GM12872 (cell line): ENCODE data around the gene RPS6KA2.

Source experiments
- TF ChIP-seq, protein P1 (sequence below): IDR thresholded peaks from 3 replicates; pipeline ENCODE4 v1.5.1; 2011; ENCODE audit warnings: low read depth, mild to moderate bottlenecking, low read length, moderate library complexity; ENCODE audit not compliant: insufficient read depth

Gene RPS6KA2

GRCh38 chr6:166569206-166569605, 57.8 kb downstream of the RPS6KA2 start:
- TF ChIP-seq, protein P1, sequence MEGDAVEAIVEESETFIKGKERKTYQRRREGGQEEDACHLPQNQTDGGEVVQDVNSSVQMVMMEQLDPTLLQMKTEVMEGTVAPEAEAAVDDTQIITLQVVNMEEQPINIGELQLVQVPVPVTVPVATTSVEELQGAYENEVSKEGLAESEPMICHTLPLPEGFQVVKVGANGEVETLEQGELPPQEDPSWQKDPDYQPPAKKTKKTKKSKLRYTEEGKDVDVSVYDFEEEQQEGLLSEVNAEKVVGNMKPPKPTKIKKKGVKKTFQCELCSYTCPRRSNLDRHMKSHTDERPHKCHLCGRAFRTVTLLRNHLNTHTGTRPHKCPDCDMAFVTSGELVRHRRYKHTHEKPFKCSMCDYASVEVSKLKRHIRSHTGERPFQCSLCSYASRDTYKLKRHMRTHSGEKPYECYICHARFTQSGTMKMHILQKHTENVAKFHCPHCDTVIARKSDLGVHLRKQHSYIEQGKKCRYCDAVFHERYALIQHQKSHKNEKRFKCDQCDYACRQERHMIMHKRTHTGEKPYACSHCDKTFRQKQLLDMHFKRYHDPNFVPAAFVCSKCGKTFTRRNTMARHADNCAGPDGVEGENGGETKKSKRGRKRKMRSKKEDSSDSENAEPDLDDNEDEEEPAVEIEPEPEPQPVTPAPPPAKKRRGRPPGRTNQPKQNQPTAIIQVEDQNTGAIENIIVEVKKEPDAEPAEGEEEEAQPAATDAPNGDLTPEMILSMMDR, result no peak

DNA sequence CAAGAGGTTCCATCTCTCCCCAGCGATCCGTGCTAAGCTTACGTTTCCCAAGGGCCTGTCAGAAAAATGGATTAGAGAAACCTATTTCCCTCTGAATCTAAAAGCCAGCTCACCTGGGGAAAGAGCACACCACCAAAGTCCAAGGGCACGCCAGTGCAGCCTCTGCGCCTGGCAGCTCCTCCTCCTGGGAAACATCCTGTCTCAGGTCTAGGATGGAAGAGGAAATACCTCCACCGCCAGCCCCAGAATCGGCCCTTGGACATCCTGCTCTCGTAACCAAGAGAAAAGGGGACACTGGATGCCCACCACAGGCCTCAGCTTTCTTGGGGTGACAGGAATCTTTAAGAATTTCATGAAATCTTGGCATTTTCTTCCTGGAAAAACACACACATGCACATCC, 59.2 kb downstream of the RPS6KA2 start:
- TF ChIP-seq, protein P1, result no peak

- TF ChIP-seq, protein P1, result no peak
These were observed 59.9 kb downstream of the RPS6KA2 start for GRCh38 chr6:166567107-166567506.

DNA sequence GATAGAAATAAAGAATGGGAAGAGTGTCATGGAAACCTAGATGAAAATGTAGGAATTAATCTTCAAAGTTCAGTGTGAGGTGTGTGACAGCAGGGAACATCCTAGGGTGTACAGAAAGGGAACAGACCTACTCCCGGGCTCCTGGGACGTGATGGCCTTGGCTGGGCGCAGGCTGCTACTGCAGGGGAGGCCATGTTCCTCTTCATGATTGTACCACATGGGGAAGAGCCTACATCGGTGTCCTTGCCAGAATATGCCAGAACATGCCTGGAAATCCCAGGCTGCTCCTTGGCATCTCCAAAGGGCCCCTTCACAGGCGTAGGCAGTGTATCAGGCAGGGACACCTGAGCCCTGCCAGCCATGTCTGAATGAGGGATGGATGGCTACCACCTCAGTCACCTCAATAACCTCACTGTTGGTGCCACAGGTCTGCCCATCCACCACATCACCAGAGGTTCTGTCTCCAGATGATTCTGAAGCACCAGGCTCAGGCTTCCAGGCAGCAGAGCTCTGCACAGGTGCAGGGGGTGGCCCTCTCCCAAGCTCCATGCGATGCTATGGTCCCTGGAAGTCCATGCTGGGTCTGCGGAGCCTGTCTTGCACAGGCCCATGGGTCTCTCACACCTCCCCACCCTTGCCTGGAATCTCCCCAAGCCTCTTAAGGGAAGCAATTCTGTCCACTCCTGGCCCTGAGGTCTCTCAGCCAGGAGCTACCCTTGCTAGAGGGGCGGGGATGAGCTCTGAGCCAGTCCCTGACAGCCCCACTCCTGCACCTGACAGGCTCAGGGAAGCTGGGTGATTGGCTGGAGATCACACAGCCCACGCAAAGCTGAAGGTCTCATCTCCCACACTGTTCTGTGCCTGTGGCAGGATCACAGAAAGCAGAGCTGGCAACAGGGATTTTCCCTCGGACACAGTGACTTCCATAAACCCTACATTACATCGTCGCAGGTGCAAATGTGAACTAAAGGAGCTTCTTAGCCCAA, 60.7 kb downstream of the RPS6KA2 start:
- TF ChIP-seq, protein P1, result no peak

- TF ChIP-seq, protein P1, result no peak
These were observed 61.7 kb downstream of the RPS6KA2 start for GRCh38 chr6:166565084-166565967.

DNA sequence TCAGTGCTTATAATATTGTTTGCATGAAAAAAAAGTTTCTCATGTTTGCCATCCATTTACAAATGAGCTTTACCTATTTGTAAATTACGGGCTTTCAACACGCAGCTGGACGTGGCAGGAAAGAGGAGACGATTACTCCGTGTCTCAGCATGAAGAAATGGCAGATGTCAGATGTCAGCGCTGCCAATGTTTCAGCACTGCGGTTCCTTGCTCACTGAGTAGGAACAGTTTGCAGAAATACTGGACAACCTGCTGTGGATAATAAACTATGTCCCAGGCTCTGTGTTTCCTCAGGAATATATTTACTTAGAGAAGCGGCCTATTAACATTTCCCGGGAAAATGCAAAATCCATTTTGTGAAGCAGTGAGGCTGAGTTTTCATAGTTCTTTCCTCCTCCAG, 63.2 kb downstream of the RPS6KA2 start:
- TF ChIP-seq, protein P1, result no peak

GRCh38 chr6:166563200-166563599, 63.9 kb downstream of the RPS6KA2 start:
- TF ChIP-seq, protein P1, result no peak
